Left forelimb (tissue), 1 donor: ENCODE results near the gene ADAMTS16.
A peak's percentile ranks its signal among the peaks of the same experiment; 100 is the strongest.

Experiments used
- DNase-seq: peaks from one replicate; pipeline ENCODE4 v3.0.0-alpha.2; 2018; ENCODE audit warnings: low spot score

Gene ADAMTS16

GRCh38 chr5:5289537-5289936 lies 149.4 kb downstream of the ADAMTS16 start:
- DNase-seq = no peak

DNA sequence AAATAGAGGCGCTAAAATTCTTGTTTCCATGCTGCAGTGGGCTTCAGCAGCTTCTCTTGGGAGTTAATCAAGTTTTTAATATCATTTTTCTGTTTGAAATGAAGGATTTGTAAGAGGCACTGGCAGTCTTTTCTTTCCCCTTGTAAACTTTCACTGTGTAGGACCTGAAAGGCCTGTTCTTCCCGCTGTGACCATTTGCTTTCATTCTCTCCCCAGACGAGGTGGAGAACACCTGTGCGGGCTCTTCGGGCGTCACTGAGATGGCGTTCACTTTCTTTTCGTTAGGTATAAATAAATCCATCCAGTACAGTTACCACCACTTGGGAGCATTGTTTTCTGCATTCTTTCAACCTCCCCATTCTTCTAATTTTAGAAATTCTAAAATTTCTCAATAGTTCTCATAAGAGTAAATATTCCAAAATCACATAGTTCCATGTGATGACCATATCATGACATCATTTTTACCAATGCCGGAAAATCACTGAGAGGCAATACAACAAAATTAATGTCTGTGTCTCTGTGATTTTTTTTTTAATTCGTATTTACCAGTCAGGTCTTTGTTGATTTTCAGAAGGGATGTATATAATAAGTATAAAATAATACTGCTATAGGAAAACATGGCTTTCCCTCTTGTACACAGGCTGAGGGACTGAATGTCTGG lies 150.7 kb downstream of the ADAMTS16 start:
- peak; percentile 3 for DNase-seq

DNA sequence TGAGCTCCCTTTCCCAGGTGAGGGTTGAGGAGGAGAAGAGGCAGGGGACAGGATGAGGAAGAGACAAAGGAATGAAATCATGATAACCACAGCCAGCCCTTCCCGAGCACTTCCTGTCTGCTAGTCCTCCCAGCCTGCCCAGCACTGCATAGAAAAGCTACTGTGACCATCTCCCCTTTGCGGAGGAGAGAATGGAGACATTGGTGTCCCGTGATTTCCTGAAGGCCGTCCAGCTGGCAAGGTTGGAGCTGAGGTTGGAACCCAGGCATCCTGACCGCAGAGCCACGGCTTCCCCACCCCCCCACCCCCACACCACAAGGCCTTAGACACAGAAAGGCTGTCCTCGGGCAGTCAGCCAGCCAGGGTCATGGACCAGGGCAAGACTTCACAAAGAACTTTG lies 151.2 kb downstream of the ADAMTS16 start:
- peak; percentile 23 for DNase-seq

DNA sequence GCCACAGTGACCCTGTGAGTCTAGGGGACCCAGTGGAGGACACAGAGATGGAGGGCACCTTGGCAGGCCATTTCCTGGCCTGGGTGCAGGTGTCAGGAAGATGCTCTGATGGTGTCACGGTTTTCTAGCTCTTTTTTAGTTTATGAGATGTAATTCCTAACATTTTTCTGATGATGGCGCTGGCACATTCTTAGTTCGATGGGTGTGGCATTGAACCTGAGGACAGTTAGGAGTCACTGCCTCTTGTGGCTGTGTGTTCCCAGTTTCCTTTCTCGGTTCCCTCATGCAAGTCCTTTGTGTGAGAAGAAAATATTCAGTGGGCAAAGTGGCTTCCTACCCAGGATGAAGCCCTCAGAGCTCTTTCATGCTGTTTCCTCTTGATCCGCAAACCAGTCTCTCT lies 152.9 kb downstream of the ADAMTS16 start:
- no peak for DNase-seq

DNA sequence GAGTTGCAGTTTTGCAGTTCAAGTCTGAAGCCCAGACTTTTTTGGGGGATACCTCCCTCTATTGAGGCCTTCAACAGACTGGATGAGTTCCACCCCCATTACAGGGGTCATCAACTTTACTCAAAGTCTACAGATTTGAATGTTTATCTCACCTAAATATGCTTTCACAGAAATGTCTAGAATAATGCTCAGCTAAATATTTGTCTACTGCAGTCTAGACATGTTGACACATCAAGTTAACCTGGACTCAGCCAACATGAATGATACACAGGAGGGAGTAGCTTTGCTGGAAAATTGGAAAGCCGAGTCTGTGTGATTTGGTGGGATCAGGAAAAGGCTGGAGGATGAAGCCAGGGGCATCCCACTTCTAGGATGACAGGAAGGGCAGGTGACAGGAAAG lies 154.3 kb downstream of the ADAMTS16 start:
- DNase-seq = no peak

GRCh38 chr5:5295351-5295750 lies 155.2 kb downstream of the ADAMTS16 start:
- no peak for DNase-seq

DNA sequence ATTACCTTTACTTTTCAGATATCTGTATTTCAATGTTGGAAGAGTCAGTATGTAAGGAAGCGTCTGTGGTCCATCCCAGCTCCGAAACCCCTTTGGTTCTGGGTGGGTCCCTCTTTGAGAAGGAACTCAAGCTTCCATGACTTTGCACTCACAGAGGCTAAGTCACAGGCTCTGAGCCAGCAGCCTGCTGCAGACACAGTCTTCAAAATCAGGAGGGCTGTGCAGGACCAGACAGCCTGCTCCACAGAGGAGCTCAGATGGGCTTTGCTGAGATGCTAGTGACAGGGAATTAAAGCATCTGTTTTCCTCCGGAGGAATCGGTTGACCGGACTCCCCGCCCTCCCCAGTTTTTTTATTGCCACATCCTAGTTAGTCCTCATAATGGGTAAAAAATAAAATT lies 155.9 kb downstream of the ADAMTS16 start:
- no peak for DNase-seq

GRCh38 chr5:5297432-5298067 lies 157.4 kb downstream of the ADAMTS16 start:
- DNase-seq = no peak

- no peak for DNase-seq
Measured at GRCh38 chr5:5298068-5298633, 158.0 kb downstream of the ADAMTS16 start.

GRCh38 chr5:5298841-5299541 lies 158.9 kb downstream of the ADAMTS16 start:
- DNase-seq = no peak

GRCh38 chr5:5301176-5301575 lies 161.0 kb downstream of the ADAMTS16 start:
- DNase-seq = no peak

DNA sequence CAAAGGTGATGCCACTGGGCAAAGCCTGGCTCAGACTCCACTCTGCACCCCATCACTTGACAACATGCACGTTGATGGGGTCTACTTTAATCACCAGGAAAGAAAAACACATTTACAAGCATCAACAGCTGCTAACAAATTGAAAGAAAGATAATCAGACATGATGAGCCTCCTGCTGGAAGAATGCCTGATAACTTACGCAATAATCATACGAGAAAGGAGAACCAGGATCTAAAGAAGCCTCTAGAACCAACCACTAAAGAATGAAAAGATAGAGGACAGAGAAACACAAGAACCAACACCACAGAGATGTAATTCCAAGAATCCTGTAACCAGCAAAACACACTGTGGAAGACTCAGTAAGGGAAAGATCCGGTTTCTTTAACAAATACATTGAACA lies 162.1 kb downstream of the ADAMTS16 start:
- DNase-seq = no peak

- no peak for DNase-seq
Measured at GRCh38 chr5:5303242-5303641, 163.1 kb downstream of the ADAMTS16 start.

DNA sequence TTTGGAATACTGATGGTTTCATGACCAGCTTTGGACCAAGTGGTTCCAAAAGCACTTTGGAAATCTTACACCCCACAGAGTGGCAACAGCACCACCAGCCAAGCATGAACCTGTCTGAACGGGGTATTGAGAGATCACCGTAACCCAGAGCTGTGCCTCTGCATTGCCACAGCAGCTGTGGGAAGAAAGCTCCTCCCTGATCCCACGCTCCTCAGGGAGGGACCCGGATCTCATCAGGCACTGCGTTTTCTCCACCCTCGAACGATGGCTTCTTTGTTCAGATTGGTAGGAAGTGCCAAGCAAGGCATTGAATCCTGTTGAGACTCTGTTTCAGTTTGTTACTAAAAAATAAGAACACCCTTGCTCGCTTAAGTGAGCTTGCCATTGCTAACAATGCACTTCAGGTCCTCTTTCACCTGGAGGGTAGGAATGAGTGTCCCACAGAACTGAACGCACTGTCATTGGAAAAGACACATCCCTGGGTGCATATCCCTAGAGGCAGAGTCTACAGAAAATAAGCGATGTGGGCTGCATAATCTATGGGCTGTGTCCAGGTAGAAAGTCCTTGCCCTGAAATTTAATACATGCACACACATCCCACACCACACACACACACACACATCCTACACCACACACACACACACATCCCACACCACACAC lies 164.4 kb downstream of the ADAMTS16 start:
- DNase-seq = no peak

DNA sequence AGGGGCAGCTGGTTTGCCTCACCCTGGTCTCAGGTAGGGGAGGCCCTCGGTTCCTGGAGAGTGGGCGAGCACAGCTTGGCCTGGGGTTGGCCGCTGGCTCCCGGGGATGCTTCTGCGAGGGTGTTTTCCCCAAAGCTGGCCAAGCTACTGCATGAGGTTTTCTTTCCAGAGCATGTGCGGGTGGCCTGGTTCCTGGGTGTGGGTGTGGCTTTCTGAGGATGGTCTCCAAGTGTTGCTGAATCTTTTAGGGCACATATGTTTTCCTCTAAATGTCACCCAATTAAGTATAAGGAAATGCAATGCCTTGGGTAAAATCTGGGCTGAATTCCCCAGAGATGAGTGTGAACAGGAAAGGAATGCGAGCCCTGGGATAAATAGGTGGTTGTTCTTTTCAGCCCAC lies 166.6 kb downstream of the ADAMTS16 start:
- no peak for DNase-seq

- no peak for DNase-seq
Measured at GRCh38 chr5:5308319-5308718, 168.2 kb downstream of the ADAMTS16 start.

- no peak for DNase-seq
Measured at GRCh38 chr5:5309645-5310044, 169.5 kb downstream of the ADAMTS16 start.

DNA sequence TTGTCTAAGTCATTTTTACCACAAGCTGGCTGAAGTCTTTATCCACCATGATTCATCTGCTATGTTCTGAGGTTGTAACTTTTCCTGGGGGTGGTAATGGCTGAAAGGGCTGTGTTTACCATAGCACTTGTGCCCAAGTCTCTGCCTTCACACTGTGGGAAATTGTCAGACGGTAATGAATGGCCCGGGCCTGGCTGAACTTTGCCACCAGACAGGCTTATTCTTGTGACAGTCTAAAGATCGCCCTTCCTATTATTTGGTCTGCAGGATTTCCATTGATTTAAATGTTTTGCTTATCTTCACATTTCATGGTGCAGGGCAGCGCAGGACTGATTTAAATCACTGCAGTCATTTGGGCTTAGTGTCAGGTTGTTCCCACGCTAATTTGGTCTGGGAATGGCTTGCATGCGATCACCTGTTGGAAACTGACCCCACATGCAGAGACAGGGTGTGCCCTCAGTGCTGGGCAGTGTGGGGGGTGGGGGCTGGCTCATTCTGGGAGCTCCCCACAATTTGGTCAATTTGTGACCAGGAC lies 173.0 kb downstream of the ADAMTS16 start:
- no peak for DNase-seq

GRCh38 chr5:5314166-5314565 lies 174.0 kb downstream of the ADAMTS16 start:
- DNase-seq = no peak

DNA sequence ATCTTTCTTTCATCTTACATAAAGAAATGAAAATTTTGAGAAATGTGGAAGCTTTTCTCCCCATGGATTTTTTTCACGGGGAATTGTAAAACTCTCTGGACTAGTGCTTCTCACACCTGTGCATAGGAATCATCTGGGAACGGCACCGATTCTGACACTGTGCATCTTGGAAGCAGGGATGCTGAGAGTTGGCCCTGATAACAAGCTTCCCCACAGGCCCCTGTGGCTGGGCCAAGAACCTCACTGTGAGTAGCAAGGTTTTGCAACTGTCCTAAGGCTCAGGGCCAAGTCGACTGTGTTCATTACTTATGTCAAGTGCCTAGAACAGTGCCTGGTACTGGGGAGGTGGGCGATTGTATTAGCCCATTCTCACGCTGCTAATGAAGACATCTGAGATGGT lies 174.5 kb downstream of the ADAMTS16 start:
- DNase-seq = no peak

GRCh38 chr5:5315068-5315980 lies 175.2 kb downstream of the ADAMTS16 start:
- DNase-seq = no peak
